ENCODE measurements around the gene SLC9A8. TPM values are rescaled to one million over a fixed set of nuclear protein-coding genes. Genes with fewer than 3 reads are reported as not detected.
"Not testable (repeated sequence)": the region's sequence is repeated elsewhere in the genome, so short reads cannot be mapped to it uniquely, and the experiment has no call there.

Gene SLC9A8
- polyA plus RNA-seq, 4 donors: 7.5 to 12.0 (median 9.8) TPM

DNA sequence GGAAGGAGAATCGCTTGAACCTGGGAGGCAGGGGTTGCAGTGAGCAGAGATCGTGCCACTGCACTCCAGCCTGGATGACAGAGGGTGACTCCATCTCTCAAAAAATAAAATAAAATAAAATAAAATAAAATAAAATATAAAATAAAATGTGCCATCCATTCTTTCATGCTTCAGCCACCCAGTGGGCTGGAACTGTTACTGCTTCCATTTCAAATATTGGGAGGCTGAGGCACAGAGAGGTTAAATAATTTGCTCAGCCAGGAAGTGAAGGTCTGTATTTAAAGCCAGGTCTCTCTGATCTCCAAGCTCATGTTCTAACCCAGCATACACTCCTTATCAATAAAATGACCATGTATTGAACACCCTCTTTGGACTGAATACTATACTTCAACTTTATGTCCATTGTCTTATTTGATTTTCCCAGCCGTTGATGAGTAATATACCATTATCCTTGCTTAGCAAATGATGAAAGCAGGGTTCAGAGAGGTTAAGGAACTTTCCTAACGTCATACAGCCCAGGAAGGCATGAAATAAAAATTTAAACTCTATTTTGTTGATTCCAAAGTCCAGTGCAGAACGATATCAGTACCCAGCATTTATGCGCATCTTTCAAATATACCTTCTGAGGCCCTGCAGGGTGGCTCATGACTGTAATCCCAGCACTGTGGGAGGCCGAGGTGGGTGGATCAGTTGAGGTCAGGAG is 25.8 kb upstream of the SLC9A8 start:
- DNase-seq (ENCODE audit: low read depth in 4 of 4, low spot score in 2 of 4): no peak

GRCh38 chr20:49787371-49788357 is 25.0 kb upstream of the SLC9A8 start:
- DNase-seq (ENCODE audit: low read depth in 4 of 4, low spot score in 2 of 4): no peak

GRCh38 chr20:49790077-49790798 is 22.4 kb upstream of the SLC9A8 start:
- DNase-seq (ENCODE audit: low read depth in 4 of 4, low spot score in 2 of 4): no peak

DNA sequence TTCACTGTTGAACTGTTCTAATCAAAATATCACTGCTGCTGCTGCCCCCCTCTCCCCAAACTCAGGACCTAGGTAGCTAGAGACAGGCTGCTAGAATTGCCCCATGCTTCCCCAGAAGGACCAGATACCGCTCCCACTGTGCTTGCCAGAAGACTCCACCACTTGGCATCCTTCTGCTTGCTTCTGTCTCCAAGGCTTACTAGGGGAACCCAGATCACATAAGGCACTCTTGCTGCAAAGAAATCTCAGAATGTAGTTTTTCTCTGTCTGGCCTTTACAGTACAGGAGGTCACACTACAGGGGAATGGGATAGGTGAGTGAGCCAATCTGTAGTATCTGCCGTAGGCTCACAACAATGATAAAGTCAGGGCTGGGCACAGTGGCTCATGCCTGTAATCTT is 21.5 kb upstream of the SLC9A8 start:
- no peak for DNase-seq (ENCODE audit: low read depth in 4 of 4, low spot score in 2 of 4)

DNA sequence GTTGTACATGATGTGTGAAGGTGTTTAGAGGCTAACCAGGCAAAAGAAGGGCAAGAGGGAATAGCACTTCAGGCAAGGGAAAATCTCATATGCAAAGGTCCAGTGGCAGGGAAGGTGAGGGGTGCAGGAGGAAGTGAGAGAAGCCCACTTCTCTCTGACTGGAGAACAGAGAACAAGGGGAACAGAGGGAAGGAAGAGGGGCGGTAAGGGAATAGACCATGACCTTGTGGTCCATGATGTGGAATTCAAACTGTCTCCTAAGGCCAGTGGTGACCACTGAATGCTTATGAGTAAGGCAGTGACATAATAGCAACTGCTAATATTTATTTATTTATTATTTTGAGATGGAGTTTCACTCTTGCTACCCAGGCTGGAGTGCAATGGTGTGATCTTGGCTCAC is 20.6 kb upstream of the SLC9A8 start:
- no peak for DNase-seq (ENCODE audit: low read depth in 4 of 4, low spot score in 2 of 4)

GRCh38 chr20:49792611-49793010 is 20.0 kb upstream of the SLC9A8 start:
- DNase-seq (ENCODE audit: low read depth in 4 of 4, low spot score in 2 of 4): no peak

DNA sequence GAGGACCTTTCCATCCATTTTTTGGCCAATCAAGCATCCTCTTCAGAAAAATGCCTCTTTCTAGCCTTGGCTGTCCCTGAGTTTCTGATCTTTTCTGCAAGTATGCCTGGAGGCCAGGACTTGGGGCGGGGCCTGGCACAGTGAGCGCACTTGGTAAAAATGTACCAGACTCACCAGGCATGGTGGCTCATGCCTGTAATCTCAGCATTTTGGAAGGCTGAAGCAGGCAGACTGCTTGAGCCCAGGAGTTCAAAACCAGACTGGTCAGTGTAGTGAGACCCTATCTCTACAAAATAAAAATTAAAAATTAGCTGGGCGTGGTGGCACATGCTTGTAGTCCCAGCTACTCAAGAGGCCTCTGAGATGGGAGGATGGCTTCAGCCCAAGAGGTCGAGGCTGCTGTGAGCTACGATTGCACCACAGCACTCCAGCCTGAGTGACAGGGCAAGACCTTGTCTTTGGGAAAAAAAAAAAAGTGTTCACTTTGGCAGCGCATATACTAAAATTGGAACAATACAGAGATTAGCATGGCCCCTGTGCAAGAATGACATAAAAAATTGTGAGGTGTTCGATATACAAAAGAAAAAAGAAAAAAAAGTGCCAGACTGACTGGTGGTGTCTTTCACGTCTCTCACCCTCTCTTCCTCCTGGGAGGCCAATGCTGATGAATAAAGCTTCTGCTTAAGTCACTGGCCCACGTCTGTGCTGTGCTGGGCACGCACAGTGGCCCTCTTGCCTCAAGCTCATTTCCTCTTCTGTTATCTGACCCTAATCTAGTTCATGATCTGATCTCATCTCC is 18.1 kb upstream of the SLC9A8 start:
- no peak for DNase-seq (ENCODE audit: low read depth in 4 of 4, low spot score in 2 of 4)

DNA sequence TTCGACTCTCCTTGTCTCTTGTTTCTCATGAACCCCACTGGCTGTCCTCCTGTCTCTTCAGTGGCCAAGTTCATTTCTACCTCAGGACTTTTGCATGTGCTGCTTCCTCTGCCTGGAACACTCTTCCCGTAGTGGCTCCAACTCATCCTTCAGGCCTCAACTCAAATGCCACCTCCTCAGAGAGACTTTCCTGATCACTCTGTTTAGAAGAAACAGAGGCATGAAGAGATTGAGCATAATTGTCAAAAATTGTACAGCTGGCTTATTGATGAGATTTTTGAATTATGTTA is 17.5 kb upstream of the SLC9A8 start:
- no peak for DNase-seq (ENCODE audit: low read depth in 4 of 4, low spot score in 2 of 4)

DNA sequence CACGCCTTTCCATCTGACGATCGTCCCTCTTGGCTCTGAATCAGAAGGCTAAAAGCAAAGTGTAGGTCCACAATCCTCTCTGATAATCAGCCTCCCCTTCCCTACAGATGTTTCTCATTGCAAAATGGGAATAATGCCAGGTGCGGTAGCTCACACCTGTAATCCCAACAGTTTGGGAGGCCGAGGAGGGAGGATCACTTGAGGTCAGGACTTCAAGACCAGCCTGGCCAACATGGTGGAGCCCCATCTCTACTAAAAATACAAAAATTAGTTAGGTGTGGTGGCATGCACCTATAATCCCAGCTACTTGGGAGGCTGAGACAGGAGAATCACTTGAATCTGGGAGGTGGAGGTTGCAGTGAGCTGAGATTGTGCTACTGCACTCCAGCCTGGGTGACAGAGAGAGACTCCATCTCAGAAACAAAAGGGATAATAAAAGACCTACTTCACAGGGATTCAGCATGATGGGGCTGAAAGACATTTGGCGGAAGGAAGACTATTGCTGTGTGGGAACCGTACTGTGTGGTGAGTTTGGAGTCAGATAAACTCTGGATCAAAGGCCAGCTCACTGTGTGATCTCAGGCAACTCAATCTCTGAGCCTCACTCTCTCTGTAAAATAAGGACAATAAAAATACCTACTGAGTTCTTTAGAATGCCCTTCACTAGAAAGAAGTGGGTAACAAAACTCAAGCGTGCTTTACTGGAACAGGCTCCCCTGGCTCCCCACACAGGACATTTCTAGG is 15.9 kb upstream of the SLC9A8 start:
- DNase-seq (ENCODE audit: low read depth in 4 of 4, low spot score in 2 of 4): no peak

- no peak for DNase-seq (ENCODE audit: low read depth in 4 of 4, low spot score in 2 of 4)
Measured at GRCh38 chr20:49797344-49797615, 15.3 kb upstream of the SLC9A8 start.

GRCh38 chr20:49798718-49799117 is 13.9 kb upstream of the SLC9A8 start:
- DNase-seq (ENCODE audit: low read depth in 4 of 4, low spot score in 2 of 4): no peak

GRCh38 chr20:49799698-49800097 is 12.9 kb upstream of the SLC9A8 start:
- no peak for DNase-seq (ENCODE audit: low read depth in 4 of 4, low spot score in 2 of 4)

DNA sequence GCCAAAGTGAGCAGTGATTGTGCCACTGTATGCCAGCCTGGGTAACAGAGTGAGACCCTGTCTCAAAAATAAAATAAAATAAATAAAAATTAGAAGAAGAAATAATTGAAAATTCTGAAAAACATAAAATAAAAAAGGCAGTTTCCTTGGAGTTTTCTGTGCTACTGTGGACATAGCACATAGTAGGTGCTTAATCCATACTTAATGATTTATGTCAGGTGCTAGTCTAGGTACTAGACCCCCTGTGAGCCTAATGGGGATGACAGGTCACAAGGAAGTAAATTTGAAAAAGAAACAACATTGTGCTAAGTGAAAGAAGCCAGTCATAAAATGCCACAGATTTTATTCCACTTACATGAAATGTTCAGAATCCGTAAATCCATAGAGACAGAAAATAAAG is 9.2 kb upstream of the SLC9A8 start:
- no peak for DNase-seq (ENCODE audit: low read depth in 4 of 4, low spot score in 2 of 4)

DNA sequence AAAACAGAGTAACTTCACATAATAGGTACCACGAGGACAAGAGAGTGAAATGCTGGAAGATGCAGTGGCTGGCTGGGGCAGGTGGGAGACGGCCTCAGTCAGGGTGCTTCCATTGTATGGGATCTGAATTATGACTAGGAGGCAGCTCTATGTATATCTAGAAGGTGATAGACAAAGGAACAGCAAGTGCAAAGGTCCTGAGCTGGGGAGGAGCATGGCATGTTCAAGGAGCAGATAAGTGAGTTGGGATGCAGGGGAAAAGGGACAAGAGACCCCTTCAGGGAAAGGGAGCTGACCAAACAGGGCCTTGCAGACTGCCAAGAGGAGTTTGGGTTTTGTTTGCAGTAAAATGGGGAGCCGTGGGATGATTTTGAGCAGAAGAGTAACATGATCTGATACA is 8.3 kb upstream of the SLC9A8 start:
- DNase-seq (ENCODE audit: low read depth in 4 of 4, low spot score in 2 of 4): no peak

DNA sequence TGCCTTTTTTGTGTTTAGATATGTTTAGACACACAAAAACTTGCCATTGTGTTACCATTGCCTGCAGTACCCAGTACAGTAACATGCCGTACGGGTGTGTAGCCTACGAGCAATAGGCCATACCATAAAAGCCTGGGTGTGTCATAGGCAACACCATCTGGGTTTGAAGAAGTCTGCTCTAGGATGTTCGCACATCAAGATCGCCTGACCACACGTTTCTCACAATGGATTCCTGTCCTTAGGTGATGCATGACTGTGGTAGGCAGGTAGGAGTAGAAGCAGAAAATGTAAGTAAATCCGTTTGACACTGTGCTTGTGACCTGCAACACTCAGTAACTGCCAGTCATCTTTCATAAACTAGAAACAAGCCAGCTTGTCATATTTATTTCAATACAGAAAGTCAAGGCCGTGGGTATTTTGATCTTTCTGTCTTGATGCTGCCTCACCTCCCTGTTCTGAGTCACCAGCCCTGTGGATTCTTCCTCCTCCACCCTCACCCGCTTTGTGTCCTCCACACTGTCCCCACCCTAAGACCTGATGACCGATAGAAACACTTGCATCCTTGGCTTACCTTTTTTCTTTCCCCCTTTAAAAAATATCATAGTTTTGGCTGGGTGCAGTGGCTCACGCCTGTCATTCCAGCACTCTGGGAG is 7.3 kb upstream of the SLC9A8 start:
- not testable (repeated sequence) for DNase-seq (ENCODE audit: low read depth in 4 of 4, low spot score in 2 of 4)

DNA sequence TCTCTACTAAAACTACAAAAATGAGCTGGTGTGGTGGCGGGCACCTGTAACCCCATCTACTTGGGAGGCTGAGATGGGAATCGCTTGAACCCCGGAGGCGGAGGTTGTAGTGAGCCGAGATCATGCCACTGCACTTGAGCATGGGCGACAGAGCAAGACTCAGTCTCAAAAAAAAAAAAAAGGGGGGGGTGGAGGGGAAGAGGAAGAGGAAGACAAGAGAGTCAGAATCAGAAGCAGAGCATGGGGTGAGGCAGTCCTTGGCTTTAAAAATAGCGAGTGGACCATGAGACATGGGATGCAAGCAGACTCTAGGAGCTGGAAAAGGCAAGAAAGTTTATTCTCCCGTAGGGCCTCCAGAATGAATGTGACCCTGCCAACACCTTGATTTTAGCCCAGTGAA is 3.9 kb upstream of the SLC9A8 start:
- DNase-seq (ENCODE audit: low read depth in 4 of 4, low spot score in 2 of 4): no peak

DNA sequence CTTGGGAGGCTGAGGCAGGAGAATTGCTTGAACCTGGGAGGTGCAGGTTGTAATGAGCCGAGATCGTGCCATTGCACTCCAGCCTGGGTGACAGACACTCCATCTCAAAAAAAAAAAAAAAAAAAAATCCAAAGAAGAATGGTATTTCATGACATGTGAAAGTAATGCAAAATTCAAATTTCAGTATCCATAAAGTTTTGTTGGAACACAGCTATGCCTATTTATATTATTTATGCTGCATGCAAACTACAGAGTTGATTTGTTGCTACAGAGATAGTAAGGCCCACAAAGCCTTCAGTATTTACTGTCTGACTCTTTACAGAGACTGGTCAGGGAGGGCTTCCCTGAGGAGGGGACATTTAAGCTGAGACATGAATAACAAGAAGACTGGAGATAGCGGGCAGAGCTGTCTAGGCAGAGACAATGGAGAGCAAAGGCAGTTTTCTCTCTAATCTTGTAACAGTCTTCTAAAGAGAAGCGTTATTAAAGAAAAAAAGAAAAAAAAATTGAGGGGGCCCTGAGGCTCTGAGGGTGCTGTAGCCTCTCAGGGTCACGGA is 2.7 kb upstream of the SLC9A8 start:
- DNase-seq (ENCODE audit: low read depth in 4 of 4, low spot score in 2 of 4): no peak

- no peak for DNase-seq (ENCODE audit: low read depth in 4 of 4, low spot score in 2 of 4)
Measured at GRCh38 chr20:49810491-49811190, 2.0 kb upstream of the SLC9A8 start.
